Neuron (in vitro differentiated cells): Measurements from ENCODE around the gene TLE2.
"Not testable (repeated sequence)": the region's sequence is repeated elsewhere in the genome, so short reads cannot be mapped to it uniquely, and the experiment has no call there.

Experiments used
- H2AFZ ChIP-seq: one replicate; pipeline ENCODE4 v1.6.1; 2013; ENCODE audit warnings: low read depth, mild to moderate bottlenecking, inconsistent platforms, low read length, moderate library complexity
- H3K27me3 ChIP-seq: one replicate; pipeline ENCODE4 v1.6.1; 2013; ENCODE audit warnings: low read length; ENCODE audit not compliant: insufficient read depth
- H3K36me3 ChIP-seq: one replicate; pipeline ENCODE4 v1.6.1; 2013; ENCODE audit warnings: low read length; ENCODE audit not compliant: insufficient read depth
- H3K4me1 ChIP-seq: one replicate; pipeline ENCODE4 v1.6.1; 2013; ENCODE audit warnings: low read length; ENCODE audit not compliant: insufficient read depth
- H3K4me3 ChIP-seq: 2 replicates; pipeline ENCODE4 v1.5.1; 2013; ENCODE audit warnings: mild to moderate bottlenecking, low read length, moderate library complexity
- H3K9me3 ChIP-seq: one replicate; pipeline ENCODE4 v1.6.1; 2013; ENCODE audit warnings: low read length

TLE2 gene

DNA sequence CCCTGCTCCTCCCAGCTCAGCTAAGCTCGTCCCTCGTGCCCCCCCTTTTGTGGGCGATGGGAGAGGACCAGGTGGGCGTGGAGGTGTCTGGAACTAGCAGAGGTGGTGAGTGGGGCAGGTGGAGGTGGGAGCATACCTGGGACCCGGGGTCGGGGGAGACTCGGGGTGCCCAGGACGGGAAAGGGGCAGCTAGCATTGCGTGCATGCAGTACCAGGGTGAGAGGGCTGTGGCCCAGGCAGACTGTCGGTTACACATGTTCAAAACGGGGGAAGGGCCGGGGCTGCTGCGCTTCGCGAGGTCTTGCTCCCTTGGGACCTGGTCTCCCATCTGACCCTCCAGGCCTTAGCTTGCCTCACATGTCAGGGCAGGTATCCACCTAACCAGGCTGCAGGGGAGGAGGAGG lies 24.1 kb upstream of the TLE2 start:
- Histone ChIP-seq H3K36me3 (peaks cover 19% of the 10 kb centered on the region), H2AFZ (no peak overlapping the region)

DNA sequence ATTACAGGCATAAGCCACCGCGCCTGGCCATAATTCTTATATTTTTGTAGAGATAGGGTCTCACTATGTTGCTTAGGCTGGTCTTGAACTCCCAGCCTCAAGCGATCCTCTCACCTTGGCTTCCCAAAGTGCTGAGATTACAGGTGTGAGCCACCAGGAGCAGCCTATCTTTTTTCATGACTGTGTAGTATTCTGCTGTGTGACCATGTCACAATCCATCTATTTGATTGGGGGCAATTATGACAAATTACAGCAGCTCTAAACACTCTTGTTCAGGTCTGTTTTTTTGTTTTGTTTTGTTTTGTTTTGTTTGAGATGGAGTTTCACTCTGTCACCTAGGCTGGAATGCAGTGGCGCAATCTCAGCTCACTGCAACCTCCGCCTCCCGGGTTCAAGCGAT lies 20.9 kb upstream of the TLE2 start:
- not testable (repeated sequence) for H2AFZ ChIP-seq, H3K27me3 ChIP-seq, H3K9me3 ChIP-seq, H3K4me1 ChIP-seq, H3K4me3 ChIP-seq
- peaks cover 12% of the 10 kb centered on the region for H3K36me3 ChIP-seq

More for the DNA sequence above, 24.1 kb upstream of the TLE2 start:
- Histone ChIP-seq H3K9me3 (no peaks in the 10 kb centered on the region), H3K4me3 (no peak overlapping the region), H3K4me1 (peaks cover 14% of the 10 kb centered on the region), H3K27me3 (no peaks in the 10 kb centered on the region)

GRCh38 chr19:3049089-3049488 lies 20.0 kb upstream of the TLE2 start:
- Histone ChIP-seq H3K9me3 (no peaks in the 10 kb centered on the region), H3K27me3 (peaks cover 8% of the 10 kb centered on the region), H3K36me3 (peaks cover 3% of the 10 kb centered on the region), H3K4me1 (peaks cover 10% of the 10 kb centered on the region), H2AFZ (no peak overlapping the region), H3K4me3 (no peak overlapping the region)

GRCh38 chr19:3048190-3048533 lies 19.1 kb upstream of the TLE2 start:
- H3K4me1 ChIP-seq, result peaks cover 8% of the 10 kb centered on the region
- no peak overlapping the region for H2AFZ ChIP-seq
- no peak overlapping the region for H3K4me3 ChIP-seq
- H3K9me3 ChIP-seq, result no peaks in the 10 kb centered on the region
- peaks cover 9% of the 10 kb centered on the region for H3K27me3 ChIP-seq
- peaks cover 1% of the 10 kb centered on the region for H3K36me3 ChIP-seq

GRCh38 chr19:3047496-3048189 lies 18.6 kb upstream of the TLE2 start:
- Histone ChIP-seq H3K4me1 (peaks cover 12% of the 10 kb centered on the region), H3K36me3 (no peaks in the 10 kb centered on the region), H2AFZ (no peak overlapping the region), H3K27me3 (peaks cover 9% of the 10 kb centered on the region), H3K4me3 (no peak overlapping the region), H3K9me3 (no peaks in the 10 kb centered on the region)

- peaks cover 9% of the 10 kb centered on the region for H3K27me3 ChIP-seq
- peaks cover 16% of the 10 kb centered on the region for H3K4me1 ChIP-seq
- no peak overlapping the region for H3K4me3 ChIP-seq
Measured at GRCh38 chr19:3046698-3047495, 17.8 kb upstream of the TLE2 start.

DNA sequence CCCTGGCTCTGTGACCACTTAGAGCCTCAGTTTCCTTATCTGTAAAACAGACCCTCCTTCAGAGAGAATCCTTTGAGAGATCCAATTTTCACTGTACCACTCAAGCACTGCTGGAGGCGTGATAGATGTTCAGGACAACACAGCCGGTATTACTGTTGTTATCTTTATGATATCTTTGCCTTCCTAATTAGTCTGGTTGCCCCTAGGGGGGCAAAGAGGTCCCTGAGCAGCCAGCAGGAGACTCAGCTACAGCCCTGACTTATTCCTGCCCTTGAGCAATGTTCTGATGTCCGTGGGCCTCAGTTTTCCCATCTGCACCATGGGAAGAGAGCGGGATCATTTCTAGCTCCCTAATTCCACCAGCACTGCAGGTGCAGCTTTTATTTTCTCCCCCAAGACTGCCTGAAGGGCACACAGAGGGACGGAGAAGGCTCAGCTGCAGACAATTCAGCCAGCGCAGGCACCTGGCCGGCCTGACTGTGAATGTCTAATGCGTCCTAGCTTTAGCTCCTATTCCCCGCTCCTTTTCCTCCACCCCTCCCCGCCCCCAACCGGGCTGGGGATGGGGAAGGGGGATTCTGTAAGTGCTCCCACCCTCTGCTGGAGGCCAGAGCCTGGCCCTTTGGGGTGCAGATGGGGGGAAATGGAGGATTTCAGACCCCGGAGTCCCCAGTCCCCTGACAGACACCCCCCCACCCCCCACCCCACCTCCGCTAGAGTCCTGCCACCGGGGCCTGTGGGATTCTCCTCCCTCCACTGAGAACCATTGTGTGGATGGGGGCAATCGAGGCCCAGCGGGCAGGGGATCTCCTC lies 17.0 kb upstream of the TLE2 start:
- no peaks in the 10 kb centered on the region for H3K9me3 ChIP-seq
- H2AFZ ChIP-seq, result no peak overlapping the region
- peaks cover 9% of the 10 kb centered on the region for H3K27me3 ChIP-seq
- no peak overlapping the region for H3K4me3 ChIP-seq
- peaks cover 19% of the 10 kb centered on the region for H3K4me1 ChIP-seq
- no peaks in the 10 kb centered on the region for H3K36me3 ChIP-seq

More at GRCh38 chr19:3046698-3047495, 17.8 kb upstream of the TLE2 start:
- H2AFZ ChIP-seq, result no peak overlapping the region
- H3K9me3 ChIP-seq, result no peaks in the 10 kb centered on the region
- H3K36me3 ChIP-seq, result no peaks in the 10 kb centered on the region

DNA sequence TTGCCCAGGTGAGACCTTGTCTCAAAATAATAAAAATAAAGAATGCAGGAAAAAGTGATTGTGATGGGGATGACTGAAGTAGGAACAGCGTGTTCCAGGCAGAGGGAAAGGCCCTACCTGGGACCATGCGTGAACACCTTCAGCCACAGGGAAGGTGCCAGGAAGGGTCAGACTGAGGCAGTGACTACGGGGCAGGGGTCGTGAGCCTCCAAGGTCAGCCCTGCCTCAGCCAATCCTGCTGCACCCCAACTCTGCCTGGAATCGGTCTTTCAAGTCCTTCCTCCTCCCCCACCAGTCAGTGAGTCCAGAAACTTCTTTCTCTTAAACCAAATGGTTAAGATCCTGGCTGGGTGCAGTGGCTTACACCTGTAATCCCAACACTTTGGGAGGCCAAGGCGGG lies 16.1 kb upstream of the TLE2 start:
- Histone ChIP-seq H3K27me3 (peaks cover 9% of the 10 kb centered on the region), H3K9me3 (no peaks in the 10 kb centered on the region)

GRCh38 chr19:3042621-3043267 lies 13.7 kb upstream of the TLE2 start:
- no peaks in the 10 kb centered on the region for H3K9me3 ChIP-seq
- H3K36me3 ChIP-seq, result no peaks in the 10 kb centered on the region
- peaks cover 19% of the 10 kb centered on the region for H3K4me1 ChIP-seq
- H3K4me3 ChIP-seq, result peak overlapping the region; percentile 7
- H2AFZ ChIP-seq, result no peak overlapping the region
- peaks cover 22% of the 10 kb centered on the region for H3K27me3 ChIP-seq

More for the DNA sequence above, 16.1 kb upstream of the TLE2 start:
- Histone ChIP-seq H2AFZ (no peak overlapping the region), H3K36me3 (no peaks in the 10 kb centered on the region), H3K4me1 (peaks cover 19% of the 10 kb centered on the region), H3K4me3 (no peak overlapping the region)

DNA sequence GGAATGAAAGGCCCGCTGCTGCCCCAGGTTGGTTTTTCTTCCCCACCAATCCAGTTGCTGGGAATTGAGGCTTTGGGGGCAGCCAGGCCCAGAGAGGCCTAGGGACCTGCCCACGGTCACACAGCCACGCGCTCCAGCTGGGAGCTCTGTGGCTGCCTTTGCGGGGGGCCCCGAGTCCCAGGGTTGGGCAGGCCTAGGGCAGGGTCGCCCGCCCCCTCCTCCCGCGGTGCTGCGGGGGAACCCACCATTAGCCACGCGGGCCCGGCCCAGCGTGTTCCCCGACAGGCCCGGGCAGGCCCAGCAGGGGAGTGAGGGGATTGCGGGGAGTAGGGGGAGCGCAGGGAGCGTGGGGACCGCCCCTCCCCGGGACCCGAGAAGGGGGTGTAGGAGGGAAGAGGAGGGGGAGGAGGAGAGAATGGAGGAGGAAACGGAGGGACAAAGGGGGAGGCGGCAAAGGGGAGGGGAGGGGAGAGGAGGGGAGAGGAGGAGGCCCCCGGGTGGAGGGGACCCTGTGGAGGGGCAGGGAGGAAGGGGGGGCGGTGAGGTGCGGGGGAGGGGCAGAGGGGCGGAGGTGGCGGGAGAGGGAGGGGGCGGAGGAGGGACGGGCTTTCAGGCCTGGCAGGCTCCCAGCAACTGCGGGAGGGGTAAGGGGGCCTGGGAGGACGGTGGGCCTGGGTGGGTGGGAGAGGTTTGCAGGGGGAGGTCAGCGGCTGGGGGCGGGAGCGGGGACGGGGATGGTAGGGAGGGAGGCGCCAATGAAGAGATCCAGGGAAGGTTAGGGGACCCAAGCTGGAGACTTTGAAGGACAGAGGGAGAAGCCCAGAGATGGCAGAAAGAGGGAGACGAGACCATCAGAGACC lies 12.9 kb upstream of the TLE2 start:
- H3K9me3 ChIP-seq, result no peaks in the 10 kb centered on the region
- H3K4me1 ChIP-seq, result peaks cover 14% of the 10 kb centered on the region
- H3K36me3 ChIP-seq, result no peaks in the 10 kb centered on the region
- no peak overlapping the region for H2AFZ ChIP-seq
- peak overlapping the region; percentile 7 for H3K4me3 ChIP-seq
- H3K27me3 ChIP-seq, result peaks cover 26% of the 10 kb centered on the region

- Histone ChIP-seq H3K27me3 (peaks cover 26% of the 10 kb centered on the region), H3K4me3 (no peak overlapping the region), H3K36me3 (no peaks in the 10 kb centered on the region), H3K4me1 (peaks cover 19% of the 10 kb centered on the region), H2AFZ (no peak overlapping the region), H3K9me3 (no peaks in the 10 kb centered on the region)
Measured at GRCh38 chr19:3041327-3041726, 12.2 kb upstream of the TLE2 start.

DNA sequence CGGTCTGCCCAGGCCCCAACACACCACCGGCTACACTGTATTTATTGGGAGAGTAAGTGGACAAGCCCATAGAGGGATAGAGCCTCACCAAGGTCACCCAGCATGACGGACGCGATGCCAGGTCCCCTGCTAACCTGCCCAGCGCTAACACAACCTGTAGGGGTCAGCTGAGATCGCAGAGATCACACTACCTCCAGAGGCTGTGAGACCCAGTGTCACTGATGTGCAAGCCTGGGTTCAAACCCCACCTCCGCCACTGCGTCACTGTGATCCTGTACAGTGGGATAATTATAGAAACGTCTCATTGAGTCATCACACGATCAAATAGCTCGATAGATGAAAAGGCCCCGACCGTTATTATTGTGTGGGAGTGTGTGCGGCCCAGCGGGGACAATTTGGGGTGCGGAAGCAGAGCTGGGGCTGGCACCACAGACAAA lies 10.6 kb upstream of the TLE2 start:
- no peaks in the 10 kb centered on the region for H3K36me3 ChIP-seq

More for the DNA sequence above, 10.6 kb upstream of the TLE2 start:
- no peak overlapping the region for H3K4me3 ChIP-seq
- no peak overlapping the region for H2AFZ ChIP-seq
- peaks cover 22% of the 10 kb centered on the region for H3K27me3 ChIP-seq
- peaks cover 24% of the 10 kb centered on the region for H3K4me1 ChIP-seq
- no peaks in the 10 kb centered on the region for H3K9me3 ChIP-seq
